GM12892 (cell line): ENCODE data around the gene RRM2.

ENCODE experiments used
- POLR2A ChIP-seq: IDR thresholded peaks from 2 replicates; pipeline ENCODE4 v1.6.1; 2011; ENCODE audit warnings: low read depth, low read length, control low read depth
- POLR2AphosphoS5 ChIP-seq: IDR thresholded peaks from 2 replicates; pipeline ENCODE4 v1.6.1; 2011; ENCODE audit warnings: low read depth, low read length, control low read depth
- TAF1 ChIP-seq: IDR thresholded peaks from 2 replicates; pipeline ENCODE4 v1.6.1; 2011; ENCODE audit warnings: low read depth, mild to moderate bottlenecking, control low read depth, low read length, borderline replicate concordance

DNA sequence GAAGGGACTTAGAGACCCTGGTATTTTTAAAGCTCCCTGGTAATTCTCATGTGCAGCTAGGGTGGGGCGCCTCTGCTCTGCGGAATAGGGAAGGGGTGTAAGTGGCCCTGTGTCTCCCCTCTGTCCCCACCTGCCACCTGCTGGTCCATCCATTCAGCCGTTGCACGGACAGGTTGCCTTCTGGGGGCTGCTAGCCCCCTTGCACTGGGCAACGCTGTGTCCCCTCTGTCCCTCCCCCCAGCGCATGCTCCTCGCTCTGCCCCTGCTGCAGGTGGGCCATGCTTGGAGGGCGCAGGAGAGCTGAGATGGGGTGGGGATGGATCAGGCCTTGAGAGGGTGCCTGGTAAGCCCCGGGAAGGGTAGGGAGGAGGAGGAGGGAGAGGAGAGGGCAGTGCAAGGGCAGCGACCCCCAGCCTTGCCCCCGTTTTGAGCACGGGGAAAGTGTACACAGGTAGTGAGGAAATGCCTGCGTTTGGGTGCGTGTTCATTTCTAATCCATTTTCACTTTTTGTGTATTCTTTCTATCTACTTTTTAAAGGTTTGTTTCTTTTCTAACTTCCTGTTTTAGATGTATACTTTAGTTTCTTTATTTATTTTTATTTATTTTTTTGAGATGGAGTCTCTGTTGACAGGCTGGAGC lies 23.9 kb downstream of the RRM2 start:
- no peak for TF ChIP-seq POLR2A
- no peak for TF ChIP-seq TAF1
- TF ChIP-seq POLR2AphosphoS5 = no peak
